GM13977 (cell line): Measurements from ENCODE around the gene CLIC4.
A peak's percentile ranks its signal among the peaks of the same experiment; 100 is the strongest.

Experiments used
- DNase-seq: peaks from one replicate; pipeline ENCODE4 v3.0.0; 2012; ENCODE audit warnings: low spot score
- in situ Hi-C: fragments of 300-500 bp; cut with MboI; formaldehyde crosslinking; loops from one replicate; pipeline ENCODE4 v1.12.0; 2022; ENCODE audit warnings: low sequenced_read_pairs, low pct_unique_long_range_greater_than_20kb, mixed read lengths, inconsistent platforms; ENCODE audit not compliant: unreplicated experiment
- TF ChIP-seq, protein P1 (sequence below): IDR thresholded peaks from 2 replicates; pipeline ENCODE4 v1.5.1; 2012; ENCODE audit warnings: mild to moderate bottlenecking, control low read depth; ENCODE audit not compliant: insufficient read depth; ENCODE audit errors: extremely low read depth, missing control alignments

CLIC4 gene

DNA sequence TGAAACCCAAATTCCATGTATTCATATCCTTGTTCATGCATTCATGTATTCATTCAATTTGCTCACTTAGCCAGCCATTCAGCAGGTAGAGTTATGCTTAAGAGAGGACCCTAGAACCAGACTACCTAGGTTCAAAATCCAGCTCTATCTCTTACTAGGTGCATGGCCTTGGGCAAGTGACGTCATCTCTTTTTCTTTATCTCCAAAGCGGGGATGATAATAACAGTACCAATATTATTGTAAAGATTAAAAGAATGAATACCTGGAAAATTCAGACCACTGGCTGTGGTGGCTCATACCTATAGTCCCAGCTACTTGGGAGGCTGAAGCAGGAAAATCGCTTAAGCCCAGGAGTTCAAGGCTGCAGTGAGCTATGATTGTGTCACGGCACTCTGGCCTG lies 33.9 kb upstream of the CLIC4 start:
- TF ChIP-seq, protein P1, sequence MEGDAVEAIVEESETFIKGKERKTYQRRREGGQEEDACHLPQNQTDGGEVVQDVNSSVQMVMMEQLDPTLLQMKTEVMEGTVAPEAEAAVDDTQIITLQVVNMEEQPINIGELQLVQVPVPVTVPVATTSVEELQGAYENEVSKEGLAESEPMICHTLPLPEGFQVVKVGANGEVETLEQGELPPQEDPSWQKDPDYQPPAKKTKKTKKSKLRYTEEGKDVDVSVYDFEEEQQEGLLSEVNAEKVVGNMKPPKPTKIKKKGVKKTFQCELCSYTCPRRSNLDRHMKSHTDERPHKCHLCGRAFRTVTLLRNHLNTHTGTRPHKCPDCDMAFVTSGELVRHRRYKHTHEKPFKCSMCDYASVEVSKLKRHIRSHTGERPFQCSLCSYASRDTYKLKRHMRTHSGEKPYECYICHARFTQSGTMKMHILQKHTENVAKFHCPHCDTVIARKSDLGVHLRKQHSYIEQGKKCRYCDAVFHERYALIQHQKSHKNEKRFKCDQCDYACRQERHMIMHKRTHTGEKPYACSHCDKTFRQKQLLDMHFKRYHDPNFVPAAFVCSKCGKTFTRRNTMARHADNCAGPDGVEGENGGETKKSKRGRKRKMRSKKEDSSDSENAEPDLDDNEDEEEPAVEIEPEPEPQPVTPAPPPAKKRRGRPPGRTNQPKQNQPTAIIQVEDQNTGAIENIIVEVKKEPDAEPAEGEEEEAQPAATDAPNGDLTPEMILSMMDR: no peak
- in situ Hi-C loops: no loop called here
- no peak for DNase-seq

DNA sequence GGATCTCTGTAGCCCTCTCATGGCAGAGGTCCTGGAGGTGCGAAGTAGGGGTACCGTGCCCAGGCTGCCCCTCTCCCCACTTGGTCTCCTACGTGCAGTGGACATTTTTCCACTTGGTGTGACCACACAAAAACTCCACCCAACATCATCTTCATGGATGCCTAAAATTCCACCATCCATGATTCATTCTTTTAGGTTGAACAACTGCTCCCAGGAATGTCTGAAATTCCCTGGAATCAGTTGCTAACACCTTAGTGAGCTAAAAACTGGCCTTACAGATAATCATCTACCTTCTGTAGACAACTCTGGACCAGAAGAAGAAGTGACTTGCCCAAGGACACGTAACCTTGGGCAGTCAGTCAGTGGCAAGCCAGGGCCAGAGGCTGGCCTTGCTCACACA lies 32.1 kb upstream of the CLIC4 start:
- no peak for DNase-seq
- in situ Hi-C loops: no loop called here
- TF ChIP-seq, protein P1: no peak

DNA sequence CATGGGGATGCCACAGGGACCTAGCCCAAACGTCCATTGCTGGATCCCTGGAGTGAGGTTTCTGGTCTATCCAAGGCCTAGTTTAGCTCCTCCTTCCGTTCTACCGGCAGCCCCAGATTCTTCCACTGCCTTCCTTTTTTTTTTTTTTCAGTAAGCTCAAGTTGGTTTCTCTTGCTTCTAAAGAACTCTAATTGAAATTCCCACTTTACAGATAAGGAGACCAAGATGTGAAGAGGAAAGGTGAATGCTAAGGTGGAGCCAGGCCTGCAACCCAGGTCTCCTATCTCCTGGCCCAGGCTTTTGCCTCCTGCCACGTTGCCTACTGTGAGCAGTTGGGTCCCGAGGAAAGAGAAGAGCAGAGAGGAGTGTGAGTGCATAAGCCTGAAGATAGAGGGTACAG lies 31.5 kb upstream of the CLIC4 start:
- in situ Hi-C loops: no loop called here
- DNase-seq: no peak
- TF ChIP-seq, protein P1: no peak

DNA sequence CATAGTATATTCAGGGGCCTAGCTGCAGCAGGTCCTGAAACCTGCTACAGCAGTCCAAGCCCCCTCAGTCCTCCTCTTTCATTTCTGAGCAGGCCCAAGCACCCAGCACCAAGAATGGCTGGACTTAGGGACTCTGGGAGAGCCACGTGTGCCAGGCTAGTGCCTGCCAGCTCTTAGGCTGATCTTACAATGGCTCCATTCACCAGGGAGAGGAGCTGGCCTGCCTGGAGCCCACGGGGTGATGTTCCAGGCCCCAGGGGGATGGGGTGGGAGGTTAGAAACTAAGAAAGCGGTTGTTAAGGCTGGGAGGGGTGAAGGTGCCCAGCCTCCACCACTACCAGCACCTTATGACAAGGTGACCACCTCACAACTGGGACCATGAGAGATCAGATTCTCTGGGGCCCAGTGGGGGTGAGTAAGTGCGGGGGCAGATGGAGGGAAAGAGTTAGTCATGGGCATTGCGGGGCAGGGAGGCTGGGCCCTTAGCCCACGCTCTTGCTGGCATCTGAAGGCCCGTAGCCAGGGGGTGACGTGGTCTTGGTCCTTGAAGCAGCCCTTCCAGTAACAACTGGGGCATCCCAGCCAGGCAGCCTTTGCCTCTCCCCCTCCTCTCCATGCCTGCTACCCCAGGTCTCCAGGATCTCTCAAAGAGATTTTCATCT lies 30.3 kb upstream of the CLIC4 start:
- DNase-seq: peak; percentile 3
- TF ChIP-seq, protein P1: no peak
- in situ Hi-C loops: no loop called here

DNA sequence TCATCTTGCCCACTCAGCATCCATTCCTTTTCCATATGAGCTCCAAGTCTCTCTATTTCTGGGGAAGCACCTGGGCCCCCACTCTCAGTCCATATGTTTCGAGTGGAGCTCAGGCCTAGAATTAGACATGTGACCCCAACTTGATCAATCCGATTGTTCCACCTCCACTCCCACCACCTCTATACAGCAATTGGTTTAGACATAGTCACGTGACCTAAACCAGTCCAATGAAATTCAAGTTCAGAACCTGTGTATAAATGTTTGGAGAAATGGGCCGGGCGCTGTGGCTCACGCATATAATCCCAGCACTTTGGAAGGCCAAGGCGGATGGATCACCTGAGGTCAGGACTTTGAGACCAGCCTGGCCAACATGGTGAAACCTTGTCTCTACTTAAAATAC lies 29.6 kb upstream of the CLIC4 start:
- TF ChIP-seq, protein P1: no peak
- in situ Hi-C loops: no loop called here
- no peak for DNase-seq

DNA sequence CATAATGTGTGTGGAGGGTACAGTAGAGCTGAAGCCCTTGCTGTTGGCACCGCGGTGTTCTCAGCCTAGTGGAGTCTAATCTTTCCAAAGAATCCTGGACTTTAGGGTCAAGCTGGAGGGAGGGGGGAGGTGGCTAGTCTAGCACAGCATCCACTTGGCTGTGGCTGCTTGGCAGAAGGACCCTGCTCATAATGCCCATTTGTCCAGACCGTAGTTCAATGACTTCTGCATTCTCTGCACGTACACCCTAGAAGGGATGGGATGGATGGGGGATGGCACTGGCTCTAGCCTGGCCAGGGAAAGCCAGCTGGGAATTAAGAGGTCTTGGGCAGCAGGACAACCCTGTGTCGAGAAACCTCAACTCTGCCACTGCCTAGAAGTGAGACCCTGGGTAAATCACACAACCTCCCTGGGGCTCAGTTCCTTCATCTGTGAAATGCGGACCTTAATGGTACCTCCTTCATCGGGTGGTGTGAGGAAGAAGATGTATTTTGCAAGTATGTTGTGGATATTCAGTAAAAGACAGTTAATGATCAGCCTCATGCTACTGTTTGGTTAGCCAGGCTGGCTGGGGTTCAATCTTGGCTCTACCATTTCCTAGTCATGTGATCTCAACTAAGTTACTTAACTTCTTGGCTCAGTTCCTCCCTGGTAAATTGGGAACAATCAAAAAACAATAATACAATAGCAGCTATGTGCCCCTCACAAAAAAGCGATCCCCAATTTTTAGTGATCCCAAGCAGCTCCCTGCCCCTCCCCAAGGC lies 27.2 kb upstream of the CLIC4 start:
- no peak for DNase-seq
- TF ChIP-seq, protein P1: no peak
- in situ Hi-C loops: no loop called here
